HG02678 (cell line): ENCODE results near the gene DNAJC16.
"Not testable (repeated sequence)": the region's sequence is repeated elsewhere in the genome, so short reads cannot be mapped to it uniquely, and the experiment has no call there.

Experiments used
- ATAC-seq: cut with Tn5 transposase; IDR thresholded peaks from one replicate; pipeline ENCODE4 v1.9.1; 2021; ENCODE audit warnings: mild to moderate bottlenecking, moderate library complexity; ENCODE audit not compliant: unreplicated experiment

Gene DNAJC16

GRCh38 chr1:15506831-15507230 lies 19.8 kb upstream of the DNAJC16 start:
- no peak for ATAC-seq

- ATAC-seq = no peak
These were observed 19.4 kb upstream of the DNAJC16 start for GRCh38 chr1:15507278-15507677.

- no peak for ATAC-seq
These were observed 17.8 kb upstream of the DNAJC16 start for GRCh38 chr1:15508700-15509487.

- ATAC-seq = no peak
These were observed 17.1 kb upstream of the DNAJC16 start for GRCh38 chr1:15509586-15509985.

GRCh38 chr1:15510611-15511405 lies 15.8 kb upstream of the DNAJC16 start:
- no peak for ATAC-seq

GRCh38 chr1:15513192-15513591 lies 13.5 kb upstream of the DNAJC16 start:
- ATAC-seq = no peak

GRCh38 chr1:15513919-15514318 lies 12.7 kb upstream of the DNAJC16 start:
- ATAC-seq = no peak

GRCh38 chr1:15514557-15514956 lies 12.1 kb upstream of the DNAJC16 start:
- not testable (repeated sequence) for ATAC-seq

GRCh38 chr1:15515022-15515663 lies 11.5 kb upstream of the DNAJC16 start:
- ATAC-seq = no peak

GRCh38 chr1:15519625-15520024 lies 7.0 kb upstream of the DNAJC16 start:
- no peak for ATAC-seq

- ATAC-seq = not testable (repeated sequence)
These were observed 5.3 kb upstream of the DNAJC16 start for GRCh38 chr1:15521206-15521906.

- ATAC-seq = no peak
These were observed 4.1 kb upstream of the DNAJC16 start for GRCh38 chr1:15522551-15522950.

GRCh38 chr1:15523104-15524020 lies 3.3 kb upstream of the DNAJC16 start:
- ATAC-seq = no peak

GRCh38 chr1:15524021-15524282 lies 2.7 kb upstream of the DNAJC16 start, which contains the start of gene CASP9:
CASP9 (minus strand) TSS chr1:15524215; CDS start chr1:15524200, 15 bp downstream.
- ATAC-seq = no peak

- peak; percentile 48 for ATAC-seq
These were observed 2.2 kb upstream of the DNAJC16 start for GRCh38 chr1:15524283-15525049.

- ATAC-seq = no peak
These were observed 1.3 kb upstream of the DNAJC16 start for GRCh38 chr1:15525050-15526020.

GRCh38 chr1:15526021-15526489 lies 593 bp upstream of the DNAJC16 start:
- no peak for ATAC-seq

- ATAC-seq = no peak
These were observed 4.4 kb downstream of the DNAJC16 start for GRCh38 chr1:15531003-15531402.
